ENCODE data around the gene ANKRD53.

DNA sequence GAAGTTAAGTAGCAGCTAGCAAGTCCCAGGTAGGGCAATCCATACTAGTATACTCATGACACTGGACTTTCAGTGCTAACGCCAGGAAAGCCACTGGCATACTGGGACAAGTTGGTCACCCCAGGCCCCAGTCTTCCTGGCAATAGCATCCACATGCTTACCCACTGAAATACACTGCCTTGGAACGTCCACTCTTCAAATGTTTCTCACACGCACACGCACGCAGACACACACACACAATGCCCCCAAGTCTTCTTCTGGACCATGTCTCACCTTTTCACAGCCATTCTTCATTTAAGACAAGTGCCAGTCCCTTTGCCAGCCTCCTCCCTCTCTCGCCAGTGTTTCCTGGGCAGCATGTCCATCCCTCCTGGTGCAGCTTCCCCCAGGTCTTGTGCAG lies 25.0 kb downstream of the ANKRD53 start:
- no peak for TF ChIP-seq EP300 (IDR thresholded peaks at IDR 0.05)
- TF ChIP-seq, protein P1, sequence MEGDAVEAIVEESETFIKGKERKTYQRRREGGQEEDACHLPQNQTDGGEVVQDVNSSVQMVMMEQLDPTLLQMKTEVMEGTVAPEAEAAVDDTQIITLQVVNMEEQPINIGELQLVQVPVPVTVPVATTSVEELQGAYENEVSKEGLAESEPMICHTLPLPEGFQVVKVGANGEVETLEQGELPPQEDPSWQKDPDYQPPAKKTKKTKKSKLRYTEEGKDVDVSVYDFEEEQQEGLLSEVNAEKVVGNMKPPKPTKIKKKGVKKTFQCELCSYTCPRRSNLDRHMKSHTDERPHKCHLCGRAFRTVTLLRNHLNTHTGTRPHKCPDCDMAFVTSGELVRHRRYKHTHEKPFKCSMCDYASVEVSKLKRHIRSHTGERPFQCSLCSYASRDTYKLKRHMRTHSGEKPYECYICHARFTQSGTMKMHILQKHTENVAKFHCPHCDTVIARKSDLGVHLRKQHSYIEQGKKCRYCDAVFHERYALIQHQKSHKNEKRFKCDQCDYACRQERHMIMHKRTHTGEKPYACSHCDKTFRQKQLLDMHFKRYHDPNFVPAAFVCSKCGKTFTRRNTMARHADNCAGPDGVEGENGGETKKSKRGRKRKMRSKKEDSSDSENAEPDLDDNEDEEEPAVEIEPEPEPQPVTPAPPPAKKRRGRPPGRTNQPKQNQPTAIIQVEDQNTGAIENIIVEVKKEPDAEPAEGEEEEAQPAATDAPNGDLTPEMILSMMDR (IDR thresholded peaks at IDR 0.05), result no peak
- TF ChIP-seq POLR2A (IDR thresholded peaks at IDR 0.05), result no peak

Measured in upper lobe of left lung (tissue), 4 donors.